H7 (cell line): ENCODE results near the gene NEURL2. TPM values are rescaled to one million over a fixed set of nuclear protein-coding genes. Genes with fewer than 3 reads are reported as not detected.
"Not testable (repeated sequence)": the region's sequence is repeated elsewhere in the genome, so short reads cannot be mapped to it uniquely, and the experiment has no call there.

ENCODE experiments used
- DNase-seq: peaks from one replicate; pipeline ENCODE4 v3.0.0; 2012
- H3K27me3 ChIP-seq: 2 replicates; pipeline ENCODE4 v1.6.0; 2011; ENCODE audit warnings: mild to moderate bottlenecking, low read length; ENCODE audit not compliant: control insufficient read depth, insufficient read depth
- H3K36me3 ChIP-seq: replicated peaks from 2 replicates; pipeline ENCODE4 v1.5.1; 2011; ENCODE audit warnings: low read length; ENCODE audit not compliant: control insufficient read depth, insufficient read depth
- H3K4me3 ChIP-seq: 2 replicates; pipeline ENCODE4 v1.5.1; 2011; ENCODE audit warnings: low read depth, mild to moderate bottlenecking, control low read depth, low read length, moderate library complexity; ENCODE audit not compliant: insufficient read depth
- total RNA-seq: library from RNA; depleted of rRNA; stranded (reverse); fragments of >200 nt; shearing (Covaris generic); gene quantifications from 2 replicates; pipeline ENCODE4 v1.2.3, GENCODE V29; 2014; rRNA removed

NEURL2 gene
- total RNA-seq: 8.1 and 10.2 TPM in 2 replicates

- peak; percentile 99 for DNase-seq
- Histone ChIP-seq H3K36me3 (peaks cover 5% of the 10 kb centered on the region), H3K4me3 (peak within 1 kb of the TSS; percentile 85), H3K27me3 (no peaks in the 10 kb centered on the region; the same call in 1 of the 2 replicates)
These were observed at the start of gene NEURL2, which contains the start of gene CTSA for GRCh38 chr20:45890985-45891983. Gene NEURL2 (minus strand): TSS chr20:45891208. CDS start chr20:45890991, 217 bp downstream. Gene CTSA (plus strand): TSS chr20:45891335. CDS start chr20:45891569, 234 bp downstream.

GRCh38 chr20:45940469-45940868 is 49.5 kb upstream of the NEURL2 start:
- Histone ChIP-seq H3K36me3 (peaks cover 54% of the 10 kb centered on the region), H3K27me3 (no peaks in the 10 kb centered on the region), H3K4me3 (no peak overlapping the region)
- peak; percentile 21 for DNase-seq

- DNase-seq: peak; percentile 20
- H3K27me3 ChIP-seq: no peaks in the 10 kb centered on the region
- peaks cover 51% of the 10 kb centered on the region for H3K36me3 ChIP-seq
- no peak overlapping the region for H3K4me3 ChIP-seq
These were observed 49.0 kb upstream of the NEURL2 start for GRCh38 chr20:45940053-45940452.

- no peaks in the 10 kb centered on the region for H3K27me3 ChIP-seq
- H3K4me3 ChIP-seq: no peak overlapping the region
- peaks cover 40% of the 10 kb centered on the region for H3K36me3 ChIP-seq
- DNase-seq: peak; percentile 88
These were observed 47.9 kb upstream of the NEURL2 start for GRCh38 chr20:45938727-45939438.

GRCh38 chr20:45937765-45938164 is 46.8 kb upstream of the NEURL2 start:
- peaks cover 29% of the 10 kb centered on the region for H3K36me3 ChIP-seq
- no peak overlapping the region for H3K4me3 ChIP-seq
- H3K27me3 ChIP-seq: no peaks in the 10 kb centered on the region
- DNase-seq: no peak

- Histone ChIP-seq H3K27me3 (no peaks in the 10 kb centered on the region), H3K36me3 (peaks cover 23% of the 10 kb centered on the region), H3K4me3 (peak overlapping the region; percentile 62)
- no peak for DNase-seq
These were observed 44.5 kb upstream of the NEURL2 start for GRCh38 chr20:45935416-45936046.

- H3K36me3 ChIP-seq: peaks cover 17% of the 10 kb centered on the region
- no peaks in the 10 kb centered on the region for H3K27me3 ChIP-seq
- peak within 1 kb of the TSS; percentile 100 for H3K4me3 ChIP-seq
- peak; percentile 100 for DNase-seq
These were observed 43.8 kb upstream of the NEURL2 start, which contains the start of gene PCIF1 for GRCh38 chr20:45934586-45935415. Gene PCIF1 (plus strand): TSS chr20:45934683. CDS start chr20:45939000, 4,317 bp downstream.

GRCh38 chr20:45934046-45934585 is 43.1 kb upstream of the NEURL2 start:
- Histone ChIP-seq H3K36me3 (peaks cover 12% of the 10 kb centered on the region), H3K4me3 (peak overlapping the region; percentile 100), H3K27me3 (no peaks in the 10 kb centered on the region)
- peak; percentile 84 for DNase-seq

GRCh38 chr20:45933266-45934045 is 42.4 kb upstream of the NEURL2 start:
- H3K4me3 ChIP-seq: peak overlapping the region; percentile 100
- peaks cover 10% of the 10 kb centered on the region for H3K36me3 ChIP-seq
- no peaks in the 10 kb centered on the region for H3K27me3 ChIP-seq
- peak; percentile 93 for DNase-seq

- not testable (repeated sequence) for H3K4me3 ChIP-seq, DNase-seq, H3K36me3 ChIP-seq, H3K27me3 ChIP-seq
These were observed 40.7 kb upstream of the NEURL2 start for GRCh38 chr20:45931680-45932079.

- H3K36me3 ChIP-seq: no peaks in the 10 kb centered on the region
- DNase-seq: no peak
- no peak overlapping the region for H3K4me3 ChIP-seq
- H3K27me3 ChIP-seq: no peaks in the 10 kb centered on the region
These were observed 36.3 kb upstream of the NEURL2 start for GRCh38 chr20:45927071-45927878.

- Histone ChIP-seq H3K27me3 (no peaks in the 10 kb centered on the region), H3K36me3 (no peaks in the 10 kb centered on the region), H3K4me3 (no peak overlapping the region)
- no peak for DNase-seq
These were observed 35.7 kb upstream of the NEURL2 start for GRCh38 chr20:45926731-45927070.
